SK-N-SH treated with all-trans-retinoic acid at 6 μM for 48 hours (cell line): ENCODE results near the gene GRIK4.

Experiments
- ATAC-seq: fragments of 200-7000 bp; cut with Tn5 transposase; 3 replicates; pipeline ENCODE4 v1.9.1; 2020; ENCODE audit warnings: mild to moderate bottlenecking, moderate library complexity
- ARNTL ChIP-seq: fragments of 450-650 bp; formaldehyde crosslinking; IDR thresholded peaks from 2 replicates; pipeline ENCODE4 v1.5.0; 2020; ENCODE audit warnings: low read depth, mild to moderate bottlenecking, moderate library complexity, borderline replicate concordance
- BACH2 ChIP-seq: fragments of 250-450 bp; sonication (Bioruptor Pico); IDR thresholded peaks from 2 replicates; pipeline ENCODE4 v1.9.0; 2021; ENCODE audit warnings: mild to moderate bottlenecking, borderline replicate concordance
- CSDC2 ChIP-seq: fragments of 250-450 bp; sonication (Bioruptor Pico); IDR thresholded peaks from 2 replicates; pipeline ENCODE4 v1.5.0; 2020; ENCODE audit warnings: mild to moderate bottlenecking, moderate library complexity
- GLIS3 ChIP-seq: fragments of 250-450 bp; sonication (Bioruptor Pico); IDR thresholded peaks from 2 replicates; pipeline ENCODE4 v1.5.0; 2020; ENCODE audit warnings: mild to moderate bottlenecking, moderate library complexity
- ISL1 ChIP-seq: fragments of 250-450 bp; sonication (Bioruptor Pico); IDR thresholded peaks from 2 replicates; pipeline ENCODE4 v2.1.2; 2022; ENCODE audit warnings: mild to moderate bottlenecking, moderate library complexity
- PPARA ChIP-seq: fragments of 250-450 bp; sonication (Bioruptor Pico); IDR thresholded peaks from 2 replicates; pipeline ENCODE4 v1.5.0; 2020; ENCODE audit warnings: mild to moderate bottlenecking, borderline replicate concordance
- SNAI2 ChIP-seq: fragments of 250-450 bp; sonication (Bioruptor Pico); IDR thresholded peaks from 2 replicates; pipeline ENCODE4 v1.5.0; 2020; ENCODE audit warnings: mild to moderate bottlenecking, moderate library complexity
- TCF4 ChIP-seq: fragments of 250-450 bp; sonication (Bioruptor Pico); IDR thresholded peaks from 2 replicates; pipeline ENCODE4 v1.8.0; 2021; ENCODE audit warnings: mild to moderate bottlenecking, moderate library complexity, borderline replicate concordance
- TOX ChIP-seq: fragments of 250-450 bp; sonication (Bioruptor Pico); IDR thresholded peaks from 2 replicates; pipeline ENCODE4 v1.8.0; 2021; ENCODE audit warnings: mild to moderate bottlenecking, moderate library complexity, borderline replicate concordance
- ZC3H10 ChIP-seq: fragments of 250-450 bp; sonication (Bioruptor Pico); IDR thresholded peaks from 2 replicates; pipeline ENCODE4 v1.5.1; 2021; ENCODE audit warnings: mild to moderate bottlenecking, moderate library complexity
- ZFP3 ChIP-seq: fragments of 250-450 bp; sonication (Bioruptor Pico); IDR thresholded peaks from 2 replicates; pipeline ENCODE4 v1.5.0; 2020; ENCODE audit warnings: mild to moderate bottlenecking, moderate library complexity
- ZFP30 ChIP-seq: fragments of 450-650 bp; formaldehyde crosslinking; IDR thresholded peaks from 2 replicates; pipeline ENCODE4 v1.5.0; 2022; ENCODE audit warnings: mild to moderate bottlenecking, moderate library complexity
- ZNF70 ChIP-seq: fragments of 450-650 bp; formaldehyde crosslinking; IDR thresholded peaks from 2 replicates; pipeline ENCODE4 v1.5.0; 2020; ENCODE audit warnings: mild to moderate bottlenecking, moderate library complexity
- ZNF8 ChIP-seq: fragments of 450-650 bp; formaldehyde crosslinking; IDR thresholded peaks from 2 replicates; pipeline ENCODE4 v1.5.0; 2020; ENCODE audit warnings: mild to moderate bottlenecking, moderate library complexity
- TF ChIP-seq, protein P1 (sequence below): fragments of 250-450 bp; sonication (Bioruptor Pico); IDR thresholded peaks from 2 replicates; pipeline ENCODE4 v1.5.0; 2020; ENCODE audit warnings: mild to moderate bottlenecking, moderate library complexity
- TF ChIP-seq, protein P2 (sequence below): fragments of 250-450 bp; sonication (Bioruptor Pico); IDR thresholded peaks from 2 replicates; pipeline ENCODE4 v1.8.0; 2020; ENCODE audit warnings: mild to moderate bottlenecking, moderate library complexity, borderline replicate concordance
- TF ChIP-seq, protein P3 (sequence below): fragments of 250-450 bp; sonication (Bioruptor Pico); IDR thresholded peaks from 2 replicates; pipeline ENCODE4 v1.5.1; 2020; ENCODE audit warnings: low read depth, mild to moderate bottlenecking, moderate library complexity
- TF ChIP-seq, protein P4 (sequence below): fragments of 250-450 bp; sonication (Bioruptor Pico); IDR thresholded peaks from 2 replicates; pipeline ENCODE4 v1.8.0; 2021; ENCODE audit warnings: low read depth, mild to moderate bottlenecking, moderate library complexity, borderline replicate concordance
- TF ChIP-seq, protein P5 (sequence below): fragments of 250-450 bp; sonication (Bioruptor Pico); IDR thresholded peaks from 2 replicates; pipeline ENCODE4 v1.5.1; 2021; ENCODE audit warnings: mild to moderate bottlenecking, moderate library complexity

GRIK4 gene

DNA sequence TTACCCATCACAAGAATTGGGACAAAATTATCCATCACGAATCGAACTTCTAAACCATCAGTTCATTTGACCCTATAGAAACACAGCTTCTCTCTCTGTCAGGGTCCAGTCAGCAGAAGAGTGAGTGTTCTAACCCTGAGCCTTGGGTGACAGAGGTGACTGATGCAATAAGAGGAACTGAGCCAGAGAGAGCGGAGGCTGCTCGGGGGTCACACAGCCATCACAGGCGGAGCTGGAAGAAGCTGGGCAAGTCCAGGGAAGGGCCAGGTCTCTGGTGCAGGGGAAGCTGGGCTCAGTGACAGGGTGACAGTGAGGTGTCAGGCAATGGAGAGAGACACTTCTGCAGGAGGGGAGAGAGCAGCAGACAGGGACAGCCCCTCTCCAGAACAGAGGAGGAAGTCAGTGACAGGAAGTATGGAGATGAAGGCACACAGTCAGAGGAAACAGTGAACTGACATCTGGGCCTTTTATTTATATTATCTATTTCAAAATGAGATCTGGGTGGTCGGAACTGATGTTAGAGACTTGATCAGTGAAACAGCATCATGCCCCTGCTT is 328.4 kb downstream of the GRIK4 start (continued):
- TF ChIP-seq, protein P1, sequence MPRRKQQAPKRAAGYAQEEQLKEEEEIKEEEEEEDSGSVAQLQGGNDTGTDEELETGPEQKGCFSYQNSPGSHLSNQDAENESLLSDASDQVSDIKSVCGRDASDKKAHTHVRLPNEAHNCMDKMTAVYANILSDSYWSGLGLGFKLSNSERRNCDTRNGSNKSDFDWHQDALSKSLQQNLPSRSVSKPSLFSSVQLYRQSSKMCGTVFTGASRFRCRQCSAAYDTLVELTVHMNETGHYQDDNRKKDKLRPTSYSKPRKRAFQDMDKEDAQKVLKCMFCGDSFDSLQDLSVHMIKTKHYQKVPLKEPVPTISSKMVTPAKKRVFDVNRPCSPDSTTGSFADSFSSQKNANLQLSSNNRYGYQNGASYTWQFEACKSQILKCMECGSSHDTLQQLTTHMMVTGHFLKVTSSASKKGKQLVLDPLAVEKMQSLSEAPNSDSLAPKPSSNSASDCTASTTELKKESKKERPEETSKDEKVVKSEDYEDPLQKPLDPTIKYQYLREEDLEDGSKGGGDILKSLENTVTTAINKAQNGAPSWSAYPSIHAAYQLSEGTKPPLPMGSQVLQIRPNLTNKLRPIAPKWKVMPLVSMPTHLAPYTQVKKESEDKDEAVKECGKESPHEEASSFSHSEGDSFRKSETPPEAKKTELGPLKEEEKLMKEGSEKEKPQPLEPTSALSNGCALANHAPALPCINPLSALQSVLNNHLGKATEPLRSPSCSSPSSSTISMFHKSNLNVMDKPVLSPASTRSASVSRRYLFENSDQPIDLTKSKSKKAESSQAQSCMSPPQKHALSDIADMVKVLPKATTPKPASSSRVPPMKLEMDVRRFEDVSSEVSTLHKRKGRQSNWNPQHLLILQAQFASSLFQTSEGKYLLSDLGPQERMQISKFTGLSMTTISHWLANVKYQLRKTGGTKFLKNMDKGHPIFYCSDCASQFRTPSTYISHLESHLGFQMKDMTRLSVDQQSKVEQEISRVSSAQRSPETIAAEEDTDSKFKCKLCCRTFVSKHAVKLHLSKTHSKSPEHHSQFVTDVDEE = no peak
- TF ChIP-seq ZNF8 (CRISPR knock-in tag) (no peak), ISL1 (CRISPR knock-in tag) (no peak), SNAI2 (CRISPR knock-in tag) (no peak), BACH2 (CRISPR knock-in tag) (no peak), CSDC2 (CRISPR knock-in tag) (no peak), ARNTL (CRISPR knock-in tag) (no peak), TCF4 (CRISPR knock-in tag) (no peak)
- TF ChIP-seq, protein P2, sequence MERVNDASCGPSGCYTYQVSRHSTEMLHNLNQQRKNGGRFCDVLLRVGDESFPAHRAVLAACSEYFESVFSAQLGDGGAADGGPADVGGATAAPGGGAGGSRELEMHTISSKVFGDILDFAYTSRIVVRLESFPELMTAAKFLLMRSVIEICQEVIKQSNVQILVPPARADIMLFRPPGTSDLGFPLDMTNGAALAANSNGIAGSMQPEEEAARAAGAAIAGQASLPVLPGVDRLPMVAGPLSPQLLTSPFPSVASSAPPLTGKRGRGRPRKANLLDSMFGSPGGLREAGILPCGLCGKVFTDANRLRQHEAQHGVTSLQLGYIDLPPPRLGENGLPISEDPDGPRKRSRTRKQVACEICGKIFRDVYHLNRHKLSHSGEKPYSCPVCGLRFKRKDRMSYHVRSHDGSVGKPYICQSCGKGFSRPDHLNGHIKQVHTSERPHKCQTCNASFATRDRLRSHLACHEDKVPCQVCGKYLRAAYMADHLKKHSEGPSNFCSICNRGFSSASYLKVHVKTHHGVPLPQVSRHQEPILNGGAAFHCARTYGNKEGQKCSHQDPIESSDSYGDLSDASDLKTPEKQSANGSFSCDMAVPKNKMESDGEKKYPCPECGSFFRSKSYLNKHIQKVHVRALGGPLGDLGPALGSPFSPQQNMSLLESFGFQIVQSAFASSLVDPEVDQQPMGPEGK (CRISPR knock-in tag) = no peak

DNA sequence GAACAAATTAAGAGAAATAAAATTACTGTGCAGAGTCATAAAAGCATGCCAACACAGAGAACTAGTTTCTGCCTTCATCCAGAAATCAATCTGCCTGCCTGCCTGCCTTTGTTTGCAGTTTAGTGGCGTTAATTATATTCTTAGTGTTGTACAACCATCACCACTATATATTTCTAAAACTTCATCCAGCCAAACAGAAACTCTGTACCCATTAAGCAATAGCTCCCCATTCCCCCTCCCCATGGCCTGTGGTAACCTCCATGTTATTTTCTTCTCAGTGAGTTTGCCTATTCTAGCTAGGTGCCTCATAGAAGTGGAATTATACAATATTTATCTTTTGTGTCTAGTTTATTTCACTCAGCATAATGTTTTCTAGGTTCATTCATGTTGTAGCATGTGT is 329.1 kb downstream of the GRIK4 start:
- TF ChIP-seq, protein P2 (CRISPR knock-in tag) = no peak
- TF ChIP-seq BACH2 (CRISPR knock-in tag) (no peak), TOX (no peak), CSDC2 (CRISPR knock-in tag) (no peak), ZC3H10 (no peak), PPARA (CRISPR knock-in tag) (no peak), ZNF70 (CRISPR knock-in tag) (no peak), ZNF8 (CRISPR knock-in tag) (no peak), ARNTL (CRISPR knock-in tag) (no peak)
- TF ChIP-seq, protein P3, sequence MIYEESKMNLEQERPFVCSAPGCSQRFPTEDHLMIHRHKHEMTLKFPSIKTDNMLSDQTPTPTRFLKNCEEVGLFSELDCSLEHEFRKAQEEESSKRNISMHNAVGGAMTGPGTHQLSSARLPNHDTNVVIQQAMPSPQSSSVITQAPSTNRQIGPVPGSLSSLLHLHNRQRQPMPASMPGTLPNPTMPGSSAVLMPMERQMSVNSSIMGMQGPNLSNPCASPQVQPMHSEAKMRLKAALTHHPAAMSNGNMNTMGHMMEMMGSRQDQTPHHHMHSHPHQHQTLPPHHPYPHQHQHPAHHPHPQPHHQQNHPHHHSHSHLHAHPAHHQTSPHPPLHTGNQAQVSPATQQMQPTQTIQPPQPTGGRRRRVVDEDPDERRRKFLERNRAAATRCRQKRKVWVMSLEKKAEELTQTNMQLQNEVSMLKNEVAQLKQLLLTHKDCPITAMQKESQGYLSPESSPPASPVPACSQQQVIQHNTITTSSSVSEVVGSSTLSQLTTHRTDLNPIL (CRISPR knock-in tag) = no peak
- TF ChIP-seq, protein P4, sequence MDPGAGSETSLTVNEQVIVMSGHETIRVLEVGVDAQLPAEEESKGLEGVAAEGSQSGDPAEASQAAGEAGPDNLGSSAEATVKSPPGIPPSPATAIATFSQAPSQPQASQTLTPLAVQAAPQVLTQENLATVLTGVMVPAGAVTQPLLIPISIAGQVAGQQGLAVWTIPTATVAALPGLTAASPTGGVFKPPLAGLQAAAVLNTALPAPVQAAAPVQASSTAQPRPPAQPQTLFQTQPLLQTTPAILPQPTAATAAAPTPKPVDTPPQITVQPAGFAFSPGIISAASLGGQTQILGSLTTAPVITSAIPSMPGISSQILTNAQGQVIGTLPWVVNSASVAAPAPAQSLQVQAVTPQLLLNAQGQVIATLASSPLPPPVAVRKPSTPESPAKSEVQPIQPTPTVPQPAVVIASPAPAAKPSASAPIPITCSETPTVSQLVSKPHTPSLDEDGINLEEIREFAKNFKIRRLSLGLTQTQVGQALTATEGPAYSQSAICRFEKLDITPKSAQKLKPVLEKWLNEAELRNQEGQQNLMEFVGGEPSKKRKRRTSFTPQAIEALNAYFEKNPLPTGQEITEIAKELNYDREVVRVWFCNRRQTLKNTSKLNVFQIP = no peak
- TF ChIP-seq, all 23 proteins: peak for 0
- ATAC-seq = no peak

DNA sequence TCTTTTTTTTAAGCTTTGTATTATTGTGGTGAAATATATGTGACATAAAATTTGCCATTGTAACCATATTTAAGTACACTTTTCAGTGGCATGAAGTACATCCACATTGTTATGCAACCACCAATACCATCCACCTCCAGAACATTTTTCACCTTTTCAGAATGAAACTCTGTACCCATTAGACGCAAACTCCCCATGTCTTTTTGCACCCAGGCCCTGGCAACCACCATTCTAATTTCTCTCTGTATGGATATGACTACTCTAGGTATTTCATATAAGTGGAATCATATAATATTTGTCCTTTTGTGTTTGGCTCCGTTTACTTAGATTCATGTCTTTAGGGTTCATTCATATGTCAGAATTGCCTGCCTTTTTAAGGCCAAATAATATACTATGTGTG is 329.5 kb downstream of the GRIK4 start:
- no peak for ATAC-seq
- no peak for TF ChIP-seq ARNTL (CRISPR knock-in tag)
- no peak for TF ChIP-seq ZFP30 (CRISPR knock-in tag)
- no peak for TF ChIP-seq ZNF70 (CRISPR knock-in tag)
- TF ChIP-seq, protein P5, sequence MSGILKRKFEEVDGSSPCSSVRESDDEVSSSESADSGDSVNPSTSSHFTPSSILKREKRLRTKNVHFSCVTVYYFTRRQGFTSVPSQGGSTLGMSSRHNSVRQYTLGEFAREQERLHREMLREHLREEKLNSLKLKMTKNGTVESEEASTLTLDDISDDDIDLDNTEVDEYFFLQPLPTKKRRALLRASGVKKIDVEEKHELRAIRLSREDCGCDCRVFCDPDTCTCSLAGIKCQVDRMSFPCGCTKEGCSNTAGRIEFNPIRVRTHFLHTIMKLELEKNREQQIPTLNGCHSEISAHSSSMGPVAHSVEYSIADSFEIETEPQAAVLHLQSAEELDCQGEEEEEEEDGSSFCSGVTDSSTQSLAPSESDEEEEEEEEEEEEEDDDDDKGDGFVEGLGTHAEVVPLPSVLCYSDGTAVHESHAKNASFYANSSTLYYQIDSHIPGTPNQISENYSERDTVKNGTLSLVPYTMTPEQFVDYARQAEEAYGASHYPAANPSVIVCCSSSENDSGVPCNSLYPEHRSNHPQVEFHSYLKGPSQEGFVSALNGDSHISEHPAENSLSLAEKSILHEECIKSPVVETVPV (CRISPR knock-in tag) = no peak
- TF ChIP-seq, protein P1 = no peak
- TF ChIP-seq TCF4 (CRISPR knock-in tag) = no peak
- no peak for TF ChIP-seq ZFP3 (CRISPR knock-in tag)
- TF ChIP-seq, protein P3 (CRISPR knock-in tag) = no peak
- TF ChIP-seq GLIS3 (CRISPR knock-in tag) = no peak
- TF ChIP-seq TOX = no peak
- TF ChIP-seq BACH2 (CRISPR knock-in tag) = no peak
- TF ChIP-seq SNAI2 (CRISPR knock-in tag) = no peak
